Common myeloid progenitor, CD34-positive (primary cell): ENCODE results near the gene POLR1A.

Experiments
- CTCF ChIA-PET: fragments of 350-600 bp; sonication (Branson Sonifier 250); formaldehyde crosslinking; loops from one replicate; lab custom pipeline; 2021; ENCODE audit warnings: antibody characterized with exemption; lab: Charles Lee
- POLR2A ChIA-PET: fragments of 350-600 bp; sonication (Branson Sonifier 250); formaldehyde crosslinking; loops from one replicate; lab custom pipeline; 2021; ENCODE audit warnings: antibody characterized with exemption; lab: Charles Lee
- DNase-seq, 3 donors: peaks; one replicate each; pipeline versions ENCODE4 v3.0.0 to v3.0.0-alpha.2; 2013
- H3K27ac ChIP-seq, 2 experiments: 1 replicate in 1 of 2; 2 replicates in 1 of 2; pipeline ENCODE4 v1.7.0; 2013; ENCODE audit warnings: inconsistent platforms in 2 of 2, low read length in 2 of 2, mild to moderate bottlenecking in 2 of 2, low read depth in 1 of 2, moderate library complexity in 1 of 2; ENCODE audit not compliant: severe bottlenecking in 2 of 2, insufficient read depth in 1 of 2, poor library complexity in 1 of 2
- H3K27me3 ChIP-seq, 5 experiments: replicated peaks in 2 of 5; 1 replicate in 3 of 5; 2 replicates in 2 of 5; pipeline versions ENCODE4 v1.6.1 to v1.7.0; 2013; ENCODE audit warnings: low read length in 4 of 5, mild to moderate bottlenecking in 2 of 5, moderate library complexity in 2 of 5, inconsistent platforms in 1 of 5; ENCODE audit not compliant: insufficient read depth in 5 of 5, control insufficient read depth in 4 of 5
- H3K36me3 ChIP-seq, 4 experiments: 1 replicate in 2 of 4; 2 replicates in 2 of 4; pipeline versions ENCODE4 v1.6.1 to v1.7.0; 2013; ENCODE audit warnings: low read length in 3 of 4, control low read depth in 1 of 4, mild to moderate bottlenecking in 1 of 4; ENCODE audit not compliant: control insufficient read depth in 4 of 4, insufficient read depth in 4 of 4
- H3K4me1 ChIP-seq, 4 experiments: 1 replicate in 3 of 4; 2 replicates in 1 of 4; pipeline versions ENCODE4 v1.6.1 to v1.7.1; 2013; ENCODE audit warnings: low read length in 3 of 4, mild to moderate bottlenecking in 3 of 4, control low read depth in 1 of 4, inconsistent platforms in 1 of 4, moderate library complexity in 1 of 4; ENCODE audit not compliant: control insufficient read depth in 4 of 4, insufficient read depth in 4 of 4; ENCODE audit errors: control extremely low read depth in 1 of 4
- H3K4me3 ChIP-seq, 7 experiments: 1 replicate in 4 of 7; 2 replicates in 3 of 7; pipeline versions ENCODE4 v1.5.1 to v1.7.0; 2013; ENCODE audit warnings: mild to moderate bottlenecking in 7 of 7, low read length in 6 of 7, moderate library complexity in 6 of 7, inconsistent platforms in 2 of 7, low read depth in 2 of 7, control low read depth in 1 of 7; ENCODE audit not compliant: insufficient read depth in 4 of 7, control insufficient read depth in 1 of 7; ENCODE audit errors: extremely low read depth in 1 of 7
- H3K9me3 ChIP-seq, 5 experiments: 1 replicate in 4 of 5; 2 replicates in 1 of 5; pipeline versions ENCODE4 v1.6.1 to v1.7.1; 2013; ENCODE audit warnings: low read length in 4 of 5, mild to moderate bottlenecking in 2 of 5, inconsistent platforms in 1 of 5, low read depth in 1 of 5, moderate library complexity in 1 of 5; ENCODE audit not compliant: control insufficient read depth in 4 of 5, insufficient read depth in 2 of 5; ENCODE audit errors: control extremely low read depth in 1 of 5
- WGBS: methylation state at CpG from one replicate; pipeline ENCODE4 v1.1.5; 2013; ENCODE audit not compliant: insufficient coverage; 5-methylcytosine and 5-hydroxymethylcytosine counted together

POLR1A gene

GRCh38 chr2:86039963-86040655 lies 65.6 kb downstream of the POLR1A start:
- H3K36me3 ChIP-seq = peaks cover 6 to 86% (median 47%) of the 10 kb centered on the region in 4 experiments
- ChIA-PET POLR2A (no interaction called here), CTCF (interaction anchor here (1.5 to 8.4 kb wide), 3 partner anchors 15 to 209 kb away, joined by 5 to 87 read pairs (median 10); partner anchors contain the start of gene ST3GAL5)
- H3K27me3 ChIP-seq = no peaks in the 10 kb centered on the region
- H3K4me3 ChIP-seq = no peak overlapping the region
- peaks cover 16 to 46% (median 42%) of the 10 kb centered on the region in 4 experiments for H3K4me1 ChIP-seq
- H3K9me3 ChIP-seq = no peaks in the 10 kb centered on the region
- WGBS = 99% methylated on average over 12 of the region's 12 CpGs
- DNase-seq = no peak
- no peak overlapping the region for H3K27ac ChIP-seq

GRCh38 chr2:86039178-86039962 lies 66.3 kb downstream of the POLR1A start:
- Histone ChIP-seq H3K4me1 (peaks cover 17 to 53% (median 49%) of the 10 kb centered on the region in 4 experiments), H3K27me3 (no peaks in the 10 kb centered on the region), H3K36me3 (peaks cover 4 to 82% (median 41%) of the 10 kb centered on the region in 4 experiments), H3K4me3 (no peak overlapping the region), H3K27ac (no peak overlapping the region), H3K9me3 (no peaks in the 10 kb centered on the region)
- no peak for DNase-seq
- CTCF ChIA-PET = interaction anchor here (0.9 to 8.4 kb wide), 3 partner anchors 150 to 212 kb away, joined by 4 to 87 read pairs (median 5); partner anchors contain the start of gene ST3GAL5
- WGBS = 98% methylated on average over 9 of the region's 9 CpGs
- POLR2A ChIA-PET = no interaction called here

- H3K9me3 ChIP-seq = no peaks in the 10 kb centered on the region
- H3K27me3 ChIP-seq = no peaks in the 10 kb centered on the region
- DNase-seq = peak; percentile 81 to 93 (median 92)
- H3K27ac ChIP-seq = no peak overlapping the region
- WGBS = 58% methylated on average over 12 of the region's 12 CpGs
- POLR2A ChIA-PET = no interaction called here
- H3K4me3 ChIP-seq = no peak overlapping the region
- peaks cover 17 to 62% (median 52%) of the 10 kb centered on the region in 4 experiments for H3K4me1 ChIP-seq
- peaks cover 5 to 82% (median 39%) of the 10 kb centered on the region in 4 experiments for H3K36me3 ChIP-seq
- CTCF ChIA-PET = interaction anchor here (0.9 to 8.4 kb wide), 5 partner anchors 42 to 211 kb away, joined by 3 to 87 read pairs (median 5); partner anchors contain the start of gene ST3GAL5
These were observed 67.2 kb downstream of the POLR1A start for GRCh38 chr2:86038291-86039081.

- H3K27ac ChIP-seq = peak overlapping the region in 1 of 2 experiments; percentile 82
- no peaks in the 10 kb centered on the region for H3K9me3 ChIP-seq
- DNase-seq = peak in 1 of 3 donors; percentile 5
- peaks cover 8 to 82% (median 41%) of the 10 kb centered on the region in 4 experiments for H3K36me3 ChIP-seq
- no peak overlapping the region for H3K4me3 ChIP-seq
- CTCF ChIA-PET = interaction anchor here (0.7 to 8.4 kb wide), 8 partner anchors 18 to 378 kb away, joined by 3 to 87 read pairs (median 3); partner anchors contain the start of gene ST3GAL5
- 89% methylated on average over 7 of the region's 7 CpGs for WGBS
- POLR2A ChIA-PET = no interaction called here
- peaks cover 17 to 62% (median 52%) of the 10 kb centered on the region in 4 experiments for H3K4me1 ChIP-seq
- no peaks in the 10 kb centered on the region for H3K27me3 ChIP-seq
These were observed 67.9 kb downstream of the POLR1A start for GRCh38 chr2:86037795-86038192.

GRCh38 chr2:86037141-86037794 lies 68.4 kb downstream of the POLR1A start:
- H3K36me3 ChIP-seq = peaks cover 9 to 82% (median 38%) of the 10 kb centered on the region in 4 experiments
- 37% methylated on average over 10 of the region's 12 CpGs for WGBS
- DNase-seq = peak in 2 of 3 donors; percentile 66 to 78
- peak overlapping the region in 1 of 7 experiments; percentile 27 for H3K4me3 ChIP-seq
- ChIA-PET CTCF (interaction anchor here (0.7 to 8.4 kb wide), 14 partner anchors 12 to 378 kb away, joined by 3 to 87 read pairs (median 3); partner anchors contain the start of gene ST3GAL5), POLR2A (interaction anchor here (1.5 kb wide), 1 partner anchor 210 kb away, joined by 3 read pairs; no protein-coding TSS in a partner anchor)
- H3K27me3 ChIP-seq = no peaks in the 10 kb centered on the region
- peaks cover 17 to 62% (median 52%) of the 10 kb centered on the region in 4 experiments for H3K4me1 ChIP-seq
- no peaks in the 10 kb centered on the region for H3K9me3 ChIP-seq
- peak overlapping the region in 1 of 2 experiments; percentile 82 for H3K27ac ChIP-seq

GRCh38 chr2:86036669-86037138 lies 69.0 kb downstream of the POLR1A start:
- Histone ChIP-seq H3K36me3 (peaks cover 11 to 82% (median 38%) of the 10 kb centered on the region in 4 experiments), H3K27ac (peak overlapping the region; percentile 40 to 82), H3K4me1 (peaks cover 17 to 62% (median 52%) of the 10 kb centered on the region in 4 experiments), H3K9me3 (no peaks in the 10 kb centered on the region), H3K4me3 (peak overlapping the region in 3 of 7 experiments; percentile 28 to 43 (median 40)), H3K27me3 (no peaks in the 10 kb centered on the region)
- POLR2A ChIA-PET = interaction anchor here (0.8 to 2.0 kb wide), 4 partner anchors 11 to 209 kb away, joined by 3 to 4 read pairs (median 4); partner anchors contain the start of gene ST3GAL5
- WGBS = 18% methylated on average over 7 of the region's 7 CpGs
- CTCF ChIA-PET = interaction anchor here (0.7 to 8.4 kb wide), 29 partner anchors 11 to 416 kb away, joined by 3 to 87 read pairs (median 3); partner anchors contain the start of gene ST3GAL5
- no peak for DNase-seq
